Vagina (tissue), 2 donors: ENCODE measurements around the gene IFNGR1. TPM values are rescaled to one million over a fixed set of nuclear protein-coding genes. Genes with fewer than 3 reads are reported as not detected.

Source experiments
- DNase-seq, 2 donors: peaks; one replicate each; pipeline ENCODE4 v3.0.0-alpha.2; 2017; ENCODE audit errors: extremely low spot score in 2 of 2
- H3K27ac ChIP-seq: fragments of 200-600 bp; sonication (generic); one replicate; pipeline ENCODE4 v1.5.1; 2019
- H3K27me3 ChIP-seq: fragments of 200-600 bp; sonication (generic); one replicate; pipeline ENCODE4 v1.5.1; 2019
- H3K36me3 ChIP-seq, 2 donors: fragments of 200-600 bp; sonication (generic); one replicate each; pipeline ENCODE4 v1.5.1; 2017 to 2019
- H3K4me1 ChIP-seq: fragments of 200-600 bp; sonication (generic); one replicate; pipeline ENCODE4 v1.5.1; 2019
- H3K4me3 ChIP-seq, 2 donors: fragments of 200-600 bp; sonication (generic); 1 replicate in 1 of 2; 2 replicates in 1 of 2; pipeline ENCODE4 v1.5.1; 2016 to 2019
- H3K9me3 ChIP-seq: fragments of 200-600 bp; sonication (generic); one replicate; pipeline ENCODE4 v1.5.1; 2019
- CTCF ChIP-seq, 3 experiments: fragments of 450-650 bp in 2 of 3; fragments of 200-600 bp in 1 of 3; sonication (generic) in 1 of 3; IDR thresholded peaks; one replicate each; pipeline ENCODE4 v1.5.1; 2017 to 2019; ENCODE audit warnings: antibody characterized with exemption in 3 of 3, mild to moderate bottlenecking in 2 of 3, moderate library complexity in 2 of 3
- POLR2A ChIP-seq, 2 donors: fragments of 450-650 bp; IDR thresholded peaks; one replicate each; pipeline ENCODE4 v1.6.1; 2017; ENCODE audit warnings: antibody characterized with exemption in 2 of 2, mild to moderate bottlenecking in 2 of 2, moderate library complexity in 2 of 2
- POLR2AphosphoS5 ChIP-seq, 2 donors: sonication (generic); formaldehyde crosslinking; IDR thresholded peaks; one replicate each; pipeline ENCODE4 v1.9.0; 2017; ENCODE audit warnings: antibody characterized with exemption in 2 of 2, mild to moderate bottlenecking in 2 of 2, low read depth in 1 of 2; ENCODE audit not compliant: insufficient read depth in 1 of 2
- intact Hi-C: fragments of 100-400 bp; cut with DNase I; formaldehyde crosslinking; loops from one replicate; pipeline ENCODE4 v1.15.1; 2023
- total RNA-seq: library from RNA; depleted of rRNA; stranded (reverse); fragments of >200 nt; gene quantifications from one replicate; pipeline ENCODE4 v1.2.3, GENCODE V29; 2016

Gene IFNGR1
- total RNA-seq, 1 donor from 2014 or later = 76.6 TPM

- Histone ChIP-seq H3K4me3 (no peak overlapping the region), H3K27ac (no peak overlapping the region), H3K36me3 (no peaks in the 10 kb centered on the region), H3K27me3 (no peaks in the 10 kb centered on the region), H3K9me3 (no peaks in the 10 kb centered on the region), H3K4me1 (peaks cover 85% of the 10 kb centered on the region)
- intact Hi-C loops = loop anchor here (10.0 kb wide), 1 partner anchor 1720 kb away; the partner anchor contains the start of gene AHI1
- DNase-seq = no peak
- TF ChIP-seq POLR2A (IDR thresholded peaks at IDR 0.05) = no peak
These were observed 4.3 kb downstream of the IFNGR1 start for GRCh38 chr6:137214931-137215330.

- no peak for DNase-seq
- Histone ChIP-seq H3K27ac (peak overlapping the region; percentile 48), H3K9me3 (no peaks in the 10 kb centered on the region), H3K27me3 (no peaks in the 10 kb centered on the region), H3K36me3 (peaks cover 0 to under 1% of the 10 kb centered on the region in 2 donors), H3K4me1 (peaks cover 90% of the 10 kb centered on the region), H3K4me3 (peak overlapping the region in 1 of 2 donors; percentile 0)
- intact Hi-C loops = loop anchor here (10.0 kb wide), 1 partner anchor 1719 kb away; the partner anchor contains the start of gene AHI1
- TF ChIP-seq CTCF (IDR thresholded peaks at IDR 0.05) (no peak), POLR2A (IDR thresholded peaks at IDR 0.05) (no peak), POLR2AphosphoS5 (IDR thresholded peaks at IDR 0.05; ENCODE audit: insufficient read depth in 1 of 2, low read depth in 1 of 2) (no peak)
These were observed 5.4 kb downstream of the IFNGR1 start for GRCh38 chr6:137213813-137214212.

- peak overlapping the region in 1 of 2 donors; percentile 0 for H3K4me3 ChIP-seq
These were observed 5.8 kb downstream of the IFNGR1 start for GRCh38 chr6:137213331-137213740.

GRCh38 chr6:137211910-137212309, 7.3 kb downstream of the IFNGR1 start:
- intact Hi-C loops = loop anchor here (10.0 kb wide), 1 partner anchor 1717 kb away; the partner anchor contains the start of gene AHI1
- H3K9me3 ChIP-seq = no peaks in the 10 kb centered on the region
- H3K27ac ChIP-seq = no peak overlapping the region
- DNase-seq = no peak
- H3K27me3 ChIP-seq = no peaks in the 10 kb centered on the region
- peaks cover 0 to 11% of the 10 kb centered on the region in 2 donors for H3K36me3 ChIP-seq
- H3K4me1 ChIP-seq = peaks cover 91% of the 10 kb centered on the region
- TF ChIP-seq POLR2A (IDR thresholded peaks at IDR 0.05) (no peak), POLR2AphosphoS5 (IDR thresholded peaks at IDR 0.05; ENCODE audit: insufficient read depth in 1 of 2, low read depth in 1 of 2) (no peak), CTCF (IDR thresholded peaks at IDR 0.05) (no peak)
- H3K4me3 ChIP-seq = no peak overlapping the region

More at GRCh38 chr6:137213331-137213740, 5.8 kb downstream of the IFNGR1 start:
- H3K4me1 ChIP-seq = peaks cover 94% of the 10 kb centered on the region
- DNase-seq = no peak
- peaks cover 0 to 5% of the 10 kb centered on the region in 2 donors for H3K36me3 ChIP-seq
- TF ChIP-seq POLR2AphosphoS5 (IDR thresholded peaks at IDR 0.05; ENCODE audit: insufficient read depth in 1 of 2, low read depth in 1 of 2) (no peak), CTCF (IDR thresholded peaks at IDR 0.05) (no peak), POLR2A (IDR thresholded peaks at IDR 0.05) (no peak)
- H3K27me3 ChIP-seq = no peaks in the 10 kb centered on the region
- H3K9me3 ChIP-seq = no peaks in the 10 kb centered on the region
- H3K27ac ChIP-seq = peak overlapping the region; percentile 48
- intact Hi-C loops = loop anchor here (10.0 kb wide), 1 partner anchor 1719 kb away; the partner anchor contains the start of gene AHI1

- Histone ChIP-seq H3K27ac (no peak overlapping the region), H3K36me3 (peaks cover 0 to 15% of the 10 kb centered on the region in 2 donors), H3K9me3 (no peaks in the 10 kb centered on the region), H3K4me1 (peaks cover 81% of the 10 kb centered on the region), H3K27me3 (no peaks in the 10 kb centered on the region), H3K4me3 (no peak overlapping the region)
- TF ChIP-seq POLR2A (IDR thresholded peaks at IDR 0.05) (no peak), POLR2AphosphoS5 (IDR thresholded peaks at IDR 0.05; ENCODE audit: insufficient read depth in 1 of 2, low read depth in 1 of 2) (no peak), CTCF (IDR thresholded peaks at IDR 0.05) (no peak)
- no peak for DNase-seq
- intact Hi-C loops = loop anchor here (10.0 kb wide), 1 partner anchor 1716 kb away; the partner anchor contains the start of gene AHI1
These were observed 8.3 kb downstream of the IFNGR1 start for GRCh38 chr6:137210903-137211302.
